Measurements from ENCODE around the gene COL28A1.

DNA sequence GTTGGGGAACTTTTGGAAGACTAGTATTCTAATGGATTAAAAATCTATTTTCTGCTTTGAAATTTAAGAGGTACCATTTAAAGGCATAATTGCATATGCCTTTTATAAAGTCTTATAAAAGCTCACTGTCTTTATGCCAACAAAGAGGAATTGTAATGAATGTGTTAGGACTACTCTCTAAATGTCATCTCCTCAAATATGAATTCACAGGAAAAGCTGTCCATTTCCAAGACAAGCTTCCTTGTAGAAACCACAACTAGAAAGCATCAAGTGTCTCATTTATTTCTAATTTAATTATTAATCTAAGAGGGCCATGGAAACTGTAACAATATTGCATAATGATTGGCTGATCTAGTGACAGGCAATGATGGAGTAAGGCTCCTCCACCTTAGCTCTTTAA lies 130.2 kb downstream of the COL28A1 start:
- TF ChIP-seq, protein P1, sequence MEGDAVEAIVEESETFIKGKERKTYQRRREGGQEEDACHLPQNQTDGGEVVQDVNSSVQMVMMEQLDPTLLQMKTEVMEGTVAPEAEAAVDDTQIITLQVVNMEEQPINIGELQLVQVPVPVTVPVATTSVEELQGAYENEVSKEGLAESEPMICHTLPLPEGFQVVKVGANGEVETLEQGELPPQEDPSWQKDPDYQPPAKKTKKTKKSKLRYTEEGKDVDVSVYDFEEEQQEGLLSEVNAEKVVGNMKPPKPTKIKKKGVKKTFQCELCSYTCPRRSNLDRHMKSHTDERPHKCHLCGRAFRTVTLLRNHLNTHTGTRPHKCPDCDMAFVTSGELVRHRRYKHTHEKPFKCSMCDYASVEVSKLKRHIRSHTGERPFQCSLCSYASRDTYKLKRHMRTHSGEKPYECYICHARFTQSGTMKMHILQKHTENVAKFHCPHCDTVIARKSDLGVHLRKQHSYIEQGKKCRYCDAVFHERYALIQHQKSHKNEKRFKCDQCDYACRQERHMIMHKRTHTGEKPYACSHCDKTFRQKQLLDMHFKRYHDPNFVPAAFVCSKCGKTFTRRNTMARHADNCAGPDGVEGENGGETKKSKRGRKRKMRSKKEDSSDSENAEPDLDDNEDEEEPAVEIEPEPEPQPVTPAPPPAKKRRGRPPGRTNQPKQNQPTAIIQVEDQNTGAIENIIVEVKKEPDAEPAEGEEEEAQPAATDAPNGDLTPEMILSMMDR (IDR thresholded peaks at IDR 0.05): no peak
- TF ChIP-seq POLR2A (IDR thresholded peaks at IDR 0.05): no peak
